Medulla oblongata (tissue), 1 donor: ENCODE measurements around the gene CLPTM1L.

ENCODE experiments used
- DNase-seq: peaks from one replicate; pipeline ENCODE4 v3.0.0-alpha.2; 2015; ENCODE audit errors: extremely low spot score

CLPTM1L gene

DNA sequence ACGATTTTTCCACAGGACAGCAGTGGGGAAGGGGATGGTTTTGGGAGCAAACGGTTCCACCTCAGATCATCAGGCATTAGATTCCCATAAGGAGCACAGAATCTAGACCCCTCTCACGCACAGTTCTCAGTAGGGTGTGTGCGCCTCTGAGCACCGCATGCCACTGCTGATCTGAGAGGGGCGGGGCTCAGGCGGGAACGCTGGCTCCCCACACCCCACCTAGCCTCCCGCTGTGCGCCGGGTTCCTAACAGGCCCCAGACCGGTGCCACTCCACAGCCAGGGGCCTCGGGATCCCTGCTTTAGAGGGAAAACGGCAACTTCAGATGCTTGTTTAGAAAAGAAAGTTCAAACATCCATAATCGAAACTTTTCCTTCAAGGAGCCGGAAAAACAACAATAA, 70.4 kb downstream of the CLPTM1L start:
- no peak for DNase-seq

DNA sequence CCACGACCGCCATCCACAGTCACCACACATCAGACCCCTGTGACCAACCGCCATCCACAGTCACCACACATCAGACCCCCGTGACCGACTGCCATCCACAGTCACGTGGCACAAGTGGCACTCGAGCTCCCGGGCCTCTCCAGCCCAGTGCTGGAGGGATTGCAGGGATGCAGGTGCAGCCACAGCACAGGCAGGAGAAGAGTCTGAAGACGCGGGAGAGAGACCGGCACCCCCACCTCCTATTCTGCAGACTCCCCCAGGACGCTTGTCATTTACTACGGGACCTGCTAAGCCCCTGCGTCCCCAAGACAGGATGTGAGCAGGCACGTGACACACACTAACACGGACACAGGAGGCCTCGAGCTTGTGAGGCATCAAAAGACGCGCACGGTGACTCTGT, 71.2 kb downstream of the CLPTM1L start:
- no peak for DNase-seq

DNA sequence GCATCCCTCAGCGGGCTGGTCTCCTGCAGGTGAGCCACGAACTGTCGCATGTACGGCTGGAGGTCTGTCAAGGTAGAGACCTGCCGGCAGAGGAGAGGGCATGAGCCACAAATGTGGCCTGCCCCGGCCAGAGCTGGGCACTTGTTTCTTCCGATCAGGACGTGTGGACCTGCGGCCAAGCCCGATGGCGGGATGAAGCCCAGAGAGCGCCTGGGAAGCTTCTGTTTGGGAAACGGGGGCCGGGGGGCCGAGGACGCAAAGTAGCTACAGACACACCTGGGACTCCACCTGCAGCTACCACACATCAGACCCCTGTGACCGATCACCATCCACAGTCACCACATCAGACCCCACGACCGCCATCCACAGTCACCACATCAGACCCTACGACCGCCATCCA, 72.7 kb downstream of the CLPTM1L start:
- no peak for DNase-seq

DNA sequence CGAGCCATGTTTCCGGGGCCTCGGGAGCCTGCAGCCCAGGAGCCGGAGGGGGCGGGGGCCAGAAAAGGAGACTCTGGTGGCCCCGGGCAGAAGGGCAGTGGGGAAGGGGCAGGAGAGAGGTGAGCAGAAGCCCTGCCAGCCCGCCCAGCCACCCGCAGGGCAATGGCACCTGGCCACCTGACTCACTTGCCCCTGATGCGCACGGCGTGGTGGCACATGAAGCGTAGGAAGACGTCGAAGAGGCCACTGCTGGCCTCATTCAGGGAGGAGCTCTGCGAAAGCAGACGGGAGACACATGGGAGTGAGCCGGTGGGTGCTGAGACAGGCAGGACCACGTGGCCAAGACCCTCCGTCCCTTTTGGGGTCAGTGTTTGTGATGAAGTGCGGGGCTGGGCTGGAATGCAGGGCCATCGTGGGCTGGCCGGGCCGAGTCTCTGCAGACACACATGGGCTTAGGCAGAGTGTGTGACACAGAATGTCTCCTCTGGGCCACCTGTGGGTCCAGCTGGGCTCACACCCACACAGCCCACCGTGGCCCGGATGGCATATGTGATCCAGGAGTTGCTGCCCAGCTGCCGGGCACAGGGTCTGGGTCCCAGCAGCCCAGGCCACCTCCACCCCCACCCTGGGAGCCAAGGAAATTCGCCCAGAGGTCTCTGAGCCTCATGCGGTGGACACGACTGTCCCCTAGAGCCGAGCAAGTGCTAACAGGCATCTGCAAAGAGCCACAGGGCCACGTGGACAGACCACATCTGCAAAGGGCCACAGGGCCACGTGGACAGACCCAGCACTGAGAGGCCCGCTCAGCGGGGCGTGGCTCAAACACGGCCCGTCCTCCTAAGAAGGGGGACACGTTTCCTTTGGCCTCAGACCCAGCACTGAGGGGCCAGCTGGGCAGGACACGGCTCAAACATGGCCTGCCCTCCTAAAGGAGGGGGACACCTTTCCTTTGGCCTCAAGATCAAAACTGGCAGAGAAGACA, 73.7 kb downstream of the CLPTM1L start:
- no peak for DNase-seq

DNA sequence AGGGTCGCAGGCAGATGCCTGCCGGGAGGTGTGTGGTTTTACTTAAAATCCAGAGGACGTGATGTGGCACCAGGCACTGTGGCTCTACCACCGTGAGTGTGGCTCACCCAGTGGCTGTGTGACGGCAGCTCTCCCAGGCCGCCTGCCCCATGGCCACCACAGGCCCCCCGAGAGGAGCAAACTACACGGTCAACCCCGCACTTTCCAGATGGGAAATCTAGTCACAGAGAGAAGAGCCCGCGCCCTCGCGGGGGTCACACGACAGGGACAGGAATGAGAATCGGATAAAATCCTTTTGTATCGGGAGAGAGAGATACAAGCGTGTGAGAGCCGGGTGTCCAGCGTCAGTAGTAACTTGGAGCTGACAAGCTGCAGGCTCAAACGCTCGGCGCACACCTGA, 74.5 kb downstream of the CLPTM1L start:
- no peak for DNase-seq

DNA sequence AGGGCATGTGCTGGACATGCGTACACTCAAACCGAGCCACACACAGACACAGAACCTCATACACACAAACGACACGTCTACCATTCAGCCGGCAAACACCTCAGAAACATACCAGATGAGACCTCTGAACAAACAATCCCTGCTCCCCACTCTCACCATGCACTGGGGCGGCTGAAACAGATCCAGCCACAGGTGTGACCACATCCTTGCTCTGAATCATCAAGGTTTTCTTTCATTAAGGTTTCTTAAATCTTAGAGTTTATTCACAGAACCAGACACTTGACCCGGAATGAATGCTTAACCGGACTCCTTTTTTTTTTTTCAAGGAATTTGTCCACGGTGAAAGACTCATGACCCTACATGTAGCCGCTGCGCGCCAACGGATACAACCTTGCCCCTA, 76.2 kb downstream of the CLPTM1L start:
- DNase-seq, result no peak

DNA sequence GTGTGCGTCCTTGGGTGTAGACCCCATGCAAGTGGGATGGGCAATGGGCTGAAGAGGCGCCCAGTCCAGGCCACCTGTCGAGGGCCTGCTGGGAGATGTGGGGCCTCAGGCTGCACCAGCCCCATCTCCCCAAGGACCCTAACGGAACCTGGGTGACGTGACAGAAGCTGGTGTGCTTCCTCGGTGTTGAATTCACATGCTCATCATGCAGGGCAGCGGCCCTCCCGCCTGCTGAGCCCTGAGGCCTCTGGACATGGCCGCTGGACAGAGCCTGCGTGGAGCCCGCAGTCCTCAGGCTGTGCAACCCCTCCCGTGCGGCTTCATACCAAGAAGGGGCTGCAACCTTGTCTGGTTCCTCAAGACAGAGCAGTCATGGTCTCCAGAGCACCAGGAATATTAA, 76.8 kb downstream of the CLPTM1L start:
- DNase-seq, result no peak
